ENCODE results near the gene NACC1.
A peak's percentile ranks its signal among the peaks of the same experiment; 100 is the strongest.

NACC1 gene

DNA sequence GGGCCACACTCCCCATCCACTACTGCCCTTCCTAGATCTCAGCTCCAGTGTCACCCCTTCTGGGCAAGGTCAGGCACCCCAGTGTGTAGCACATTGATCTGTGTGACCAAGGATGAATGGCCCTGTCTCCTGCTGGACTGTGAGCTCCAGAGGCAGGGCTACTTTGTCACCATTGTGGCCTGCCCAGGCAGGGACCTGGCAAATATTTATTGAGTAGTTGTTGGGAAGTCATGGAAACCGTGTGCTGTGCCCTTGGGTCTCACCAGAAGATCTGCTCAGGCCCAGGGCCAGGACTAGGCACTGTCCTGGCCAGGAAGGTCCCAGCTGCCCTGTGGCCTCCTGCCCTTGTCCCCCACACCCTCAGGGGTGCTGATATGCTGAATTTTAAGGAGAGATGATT is 10.5 kb downstream of the NACC1 start:
- no peak overlapping the region for H3K4me3 Mint-ChIP-seq
- H3K27me3 Mint-ChIP-seq: no peaks in the 10 kb centered on the region
- no peak overlapping the region for H3K27ac Mint-ChIP-seq
- H3K9me3 Mint-ChIP-seq: no peaks in the 10 kb centered on the region
- H3K36me3 Mint-ChIP-seq (ENCODE audit: low read depth): peaks cover 62% of the 10 kb centered on the region
- peaks cover 44% of the 10 kb centered on the region for H3K4me1 Mint-ChIP-seq (ENCODE audit: low read depth)
- intact Hi-C loops (cut with micrococcal nuclease): no loop called here

DNA sequence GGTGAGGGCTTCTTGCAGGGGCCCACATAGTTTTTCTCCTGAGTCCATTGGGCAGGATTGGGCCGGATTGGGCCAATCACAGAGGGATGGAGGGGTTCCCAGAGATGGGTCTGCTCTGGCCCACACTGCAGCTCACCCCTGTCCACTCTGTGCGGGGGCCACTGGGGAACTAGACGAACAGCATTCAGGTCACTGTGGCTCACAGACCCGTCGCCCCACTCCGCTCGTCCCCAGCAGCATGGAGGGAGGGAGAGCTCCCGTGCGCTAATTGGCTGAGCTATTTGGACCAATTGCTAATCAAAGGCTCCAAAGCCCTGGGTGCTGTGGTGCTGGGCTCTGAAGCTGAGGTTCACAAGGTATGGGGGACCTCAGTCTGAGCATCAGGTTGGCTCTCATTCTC is 11.3 kb downstream of the NACC1 start:
- Mint-ChIP-seq H3K27me3 (no peaks in the 10 kb centered on the region), H3K4me3 (no peak overlapping the region), H3K4me1 (ENCODE audit: low read depth) (peaks cover 40% of the 10 kb centered on the region), H3K27ac (no peak overlapping the region), H3K9me3 (no peaks in the 10 kb centered on the region), H3K36me3 (ENCODE audit: low read depth) (peaks cover 61% of the 10 kb centered on the region)
- intact Hi-C loops (cut with micrococcal nuclease): no loop called here

DNA sequence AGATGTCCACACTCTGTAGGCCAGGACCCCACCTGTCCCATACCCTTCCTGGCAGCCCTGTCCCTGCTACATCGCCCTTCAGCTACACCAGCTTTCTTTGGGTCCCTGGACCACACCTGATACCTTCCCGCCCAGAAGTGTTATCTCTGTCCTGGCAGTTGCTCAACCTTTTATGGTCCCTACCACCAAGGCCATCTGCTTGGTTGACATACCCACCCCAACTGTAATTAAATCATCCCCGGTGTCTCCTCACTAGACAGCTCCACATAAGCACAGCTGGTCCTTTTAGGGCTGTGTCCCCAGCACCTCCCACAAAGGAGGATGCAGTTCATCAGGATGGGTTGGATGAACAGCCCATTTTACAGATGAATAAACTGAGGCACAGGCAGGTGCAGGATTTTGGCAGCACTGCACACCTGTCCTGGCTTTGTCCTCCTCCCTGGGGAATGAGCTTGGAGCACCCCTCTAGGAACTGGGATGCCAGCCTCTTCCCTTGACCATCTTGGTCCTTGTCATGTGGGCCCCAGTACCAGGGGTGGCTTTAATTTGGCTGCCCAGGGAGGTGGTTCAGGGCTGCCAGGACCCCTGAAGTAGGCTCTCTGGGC is 12.9 kb downstream of the NACC1 start:
- Mint-ChIP-seq H3K27ac (peak overlapping the region; percentile 25), H3K4me3 (no peak overlapping the region), H3K27me3 (no peaks in the 10 kb centered on the region), H3K36me3 (ENCODE audit: low read depth) (peaks cover 61% of the 10 kb centered on the region), H3K4me1 (ENCODE audit: low read depth) (peaks cover 40% of the 10 kb centered on the region), H3K9me3 (no peaks in the 10 kb centered on the region)
- intact Hi-C loops (cut with micrococcal nuclease): no loop called here

DNA sequence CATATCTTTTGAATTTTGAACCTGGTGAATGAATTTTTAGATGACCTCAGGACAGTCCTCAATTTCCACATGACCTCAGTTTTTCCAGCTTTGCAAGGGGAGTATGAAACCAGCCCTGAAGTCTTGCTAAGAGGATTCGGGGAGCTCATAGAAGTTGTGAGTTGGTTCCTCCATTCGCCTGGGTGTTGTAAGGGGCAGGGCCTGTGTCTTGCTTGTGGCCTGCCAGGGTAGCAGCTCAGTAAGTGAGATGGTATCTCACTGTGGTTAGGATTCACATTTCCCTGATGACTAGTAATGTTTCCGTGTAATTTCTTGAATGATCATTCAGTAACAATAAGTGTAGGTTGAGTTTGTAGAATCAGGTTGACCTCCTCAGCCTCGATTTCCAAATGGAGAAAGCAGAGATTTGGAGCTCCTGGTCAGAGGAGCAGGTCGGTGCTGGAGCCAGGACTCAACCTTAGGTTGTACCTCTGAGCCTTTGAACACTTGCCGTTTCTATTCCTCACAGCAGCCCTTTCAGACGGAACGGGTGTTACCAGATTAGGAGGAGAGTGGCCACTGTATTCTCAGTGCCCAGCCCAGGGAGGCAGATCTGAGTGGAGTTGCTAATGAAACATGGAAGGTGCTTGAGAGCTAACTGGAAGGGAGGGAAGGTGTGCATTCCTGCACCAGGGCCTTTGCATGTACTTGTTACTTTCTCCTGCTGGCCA is 14.6 kb downstream of the NACC1 start:
- peaks cover 67% of the 10 kb centered on the region for H3K36me3 Mint-ChIP-seq (ENCODE audit: low read depth)
- H3K4me1 Mint-ChIP-seq (ENCODE audit: low read depth): peaks cover 39% of the 10 kb centered on the region
- H3K9me3 Mint-ChIP-seq: no peaks in the 10 kb centered on the region
- no peak overlapping the region for H3K27ac Mint-ChIP-seq
- intact Hi-C loops (cut with micrococcal nuclease): no loop called here
- H3K27me3 Mint-ChIP-seq: no peaks in the 10 kb centered on the region
- H3K4me3 Mint-ChIP-seq: no peak overlapping the region

DNA sequence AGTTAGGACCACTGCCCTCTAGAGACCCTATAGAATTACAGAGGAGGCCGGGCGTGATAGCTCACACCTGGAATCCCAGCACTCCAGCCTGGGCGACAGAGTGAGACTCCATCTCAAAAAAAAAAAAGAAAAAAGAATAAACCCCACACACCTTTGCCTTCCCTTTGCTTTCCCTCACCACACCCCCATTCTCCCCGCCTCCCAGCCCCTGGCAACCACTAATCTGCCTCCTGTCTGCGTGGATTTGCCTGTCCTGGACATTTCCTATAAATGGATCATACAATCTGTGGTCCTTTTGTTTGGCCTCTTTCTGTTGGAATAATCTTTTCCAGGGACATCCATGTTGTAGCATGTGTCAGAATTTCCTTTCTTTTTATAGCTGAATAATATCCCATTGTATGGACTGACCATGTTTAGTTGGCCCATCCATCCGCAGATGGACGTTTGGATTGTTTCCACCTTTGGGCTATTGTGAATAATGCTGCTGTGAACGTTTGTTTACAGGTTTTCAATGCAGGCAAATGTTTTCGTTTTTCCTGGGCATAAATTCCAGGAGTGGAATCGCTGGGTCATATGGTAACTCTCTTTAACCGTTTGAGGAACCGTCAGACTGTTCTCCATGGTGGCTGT is 15.3 kb downstream of the NACC1 start:
- Mint-ChIP-seq H3K27ac (no peak overlapping the region), H3K36me3 (ENCODE audit: low read depth) (peaks cover 74% of the 10 kb centered on the region), H3K4me1 (ENCODE audit: low read depth) (peaks cover 33% of the 10 kb centered on the region), H3K27me3 (no peaks in the 10 kb centered on the region), H3K9me3 (no peaks in the 10 kb centered on the region), H3K4me3 (no peak overlapping the region)
- intact Hi-C loops (cut with micrococcal nuclease): no loop called here

DNA sequence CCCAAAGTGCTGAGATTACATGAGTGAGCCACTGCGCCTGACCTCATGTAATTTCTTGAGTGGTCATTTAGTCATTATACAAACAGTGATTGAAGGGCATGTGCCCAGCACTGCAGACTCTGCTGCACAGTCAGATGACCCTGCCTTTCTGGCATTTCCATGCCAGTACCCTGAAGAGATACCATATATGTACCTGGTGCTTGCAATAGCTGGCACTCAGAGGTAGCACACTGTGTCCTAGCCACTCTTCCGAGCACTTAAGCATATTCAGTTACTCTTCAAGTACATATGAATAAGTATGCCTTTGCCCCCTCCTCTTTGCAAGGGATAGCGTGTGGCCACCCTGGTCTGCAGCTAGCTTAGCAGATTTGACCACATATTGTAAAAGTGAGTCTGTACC is 16.6 kb downstream of the NACC1 start:
- Mint-ChIP-seq H3K4me3 (no peak overlapping the region), H3K9me3 (no peaks in the 10 kb centered on the region), H3K36me3 (ENCODE audit: low read depth) (peaks cover 83% of the 10 kb centered on the region), H3K27me3 (no peaks in the 10 kb centered on the region), H3K27ac (no peak overlapping the region), H3K4me1 (ENCODE audit: low read depth) (peaks cover 34% of the 10 kb centered on the region)
- intact Hi-C loops (cut with micrococcal nuclease): no loop called here

DNA sequence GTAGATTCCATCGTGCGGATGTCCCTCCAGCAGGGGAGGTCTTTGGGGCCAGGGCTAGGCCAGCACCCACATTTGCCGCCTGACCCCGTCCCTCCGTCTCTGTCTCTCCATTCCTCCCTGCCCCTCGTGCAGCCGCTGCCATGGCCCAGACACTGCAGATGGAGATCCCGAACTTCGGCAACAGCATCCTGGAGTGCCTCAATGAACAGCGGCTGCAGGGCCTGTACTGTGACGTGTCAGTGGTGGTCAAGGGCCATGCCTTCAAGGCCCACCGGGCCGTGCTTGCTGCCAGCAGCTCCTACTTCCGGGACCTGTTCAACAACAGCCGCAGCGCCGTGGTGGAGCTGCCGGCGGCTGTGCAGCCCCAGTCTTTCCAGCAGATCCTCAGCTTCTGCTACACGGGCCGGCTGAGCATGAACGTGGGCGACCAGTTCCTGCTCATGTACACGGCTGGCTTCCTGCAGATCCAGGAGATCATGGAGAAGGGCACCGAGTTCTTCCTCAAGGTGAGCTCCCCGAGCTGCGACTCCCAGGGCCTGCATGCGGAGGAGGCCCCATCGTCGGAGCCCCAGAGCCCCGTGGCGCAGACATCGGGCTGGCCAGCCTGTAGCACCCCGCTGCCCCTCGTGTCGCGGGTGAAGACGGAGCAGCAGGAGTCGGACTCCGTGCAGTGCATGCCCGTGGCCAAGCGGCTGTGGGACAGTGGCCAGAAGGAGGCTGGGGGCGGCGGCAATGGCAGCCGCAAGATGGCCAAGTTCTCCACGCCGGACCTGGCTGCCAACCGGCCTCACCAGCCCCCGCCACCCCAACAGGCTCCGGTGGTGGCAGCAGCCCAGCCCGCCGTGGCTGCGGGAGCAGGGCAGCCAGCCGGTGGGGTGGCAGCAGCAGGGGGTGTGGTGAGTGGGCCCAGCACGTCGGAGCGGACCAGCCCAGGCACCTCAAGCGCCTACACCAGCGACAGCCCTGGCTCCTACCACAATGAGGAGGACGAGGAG is 17.3 kb downstream of the NACC1 start:
- no peak overlapping the region for H3K4me3 Mint-ChIP-seq
- H3K9me3 Mint-ChIP-seq: no peaks in the 10 kb centered on the region
- intact Hi-C loops (cut with micrococcal nuclease): no loop called here
- H3K4me1 Mint-ChIP-seq (ENCODE audit: low read depth): peaks cover 39% of the 10 kb centered on the region
- peaks cover 88% of the 10 kb centered on the region for H3K36me3 Mint-ChIP-seq (ENCODE audit: low read depth)
- no peaks in the 10 kb centered on the region for H3K27me3 Mint-ChIP-seq
- no peak overlapping the region for H3K27ac Mint-ChIP-seq

DNA sequence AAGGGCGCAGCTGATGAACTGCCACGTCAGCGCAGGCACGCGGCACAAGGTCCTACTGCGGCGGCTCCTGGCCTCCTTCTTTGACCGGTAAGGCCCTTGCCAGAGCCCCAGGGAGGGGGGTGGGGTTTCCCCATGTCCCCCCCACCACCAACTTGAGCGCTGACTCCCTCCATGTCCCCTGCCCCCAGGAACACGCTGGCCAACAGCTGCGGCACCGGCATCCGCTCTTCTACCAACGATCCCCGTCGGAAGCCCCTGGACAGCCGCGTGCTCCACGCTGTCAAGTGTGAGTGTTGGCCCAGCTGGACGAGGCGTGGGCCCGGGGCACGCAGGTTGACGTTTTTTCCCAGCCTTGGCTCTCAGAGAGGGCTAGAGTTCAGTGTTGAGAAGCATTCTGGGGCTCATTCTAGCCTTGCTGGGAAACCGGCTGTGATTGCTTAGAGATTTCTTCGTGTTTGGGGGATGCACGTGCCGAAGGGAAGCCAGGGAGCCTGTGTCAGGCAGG is 19.3 kb downstream of the NACC1 start:
- intact Hi-C loops (cut with micrococcal nuclease): no loop called here
- no peak overlapping the region for H3K4me3 Mint-ChIP-seq
- no peak overlapping the region for H3K27ac Mint-ChIP-seq
- peaks cover 94% of the 10 kb centered on the region for H3K36me3 Mint-ChIP-seq (ENCODE audit: low read depth)
- peaks cover 26% of the 10 kb centered on the region for H3K4me1 Mint-ChIP-seq (ENCODE audit: low read depth)
- H3K27me3 Mint-ChIP-seq: no peaks in the 10 kb centered on the region
- H3K9me3 Mint-ChIP-seq: no peaks in the 10 kb centered on the region

DNA sequence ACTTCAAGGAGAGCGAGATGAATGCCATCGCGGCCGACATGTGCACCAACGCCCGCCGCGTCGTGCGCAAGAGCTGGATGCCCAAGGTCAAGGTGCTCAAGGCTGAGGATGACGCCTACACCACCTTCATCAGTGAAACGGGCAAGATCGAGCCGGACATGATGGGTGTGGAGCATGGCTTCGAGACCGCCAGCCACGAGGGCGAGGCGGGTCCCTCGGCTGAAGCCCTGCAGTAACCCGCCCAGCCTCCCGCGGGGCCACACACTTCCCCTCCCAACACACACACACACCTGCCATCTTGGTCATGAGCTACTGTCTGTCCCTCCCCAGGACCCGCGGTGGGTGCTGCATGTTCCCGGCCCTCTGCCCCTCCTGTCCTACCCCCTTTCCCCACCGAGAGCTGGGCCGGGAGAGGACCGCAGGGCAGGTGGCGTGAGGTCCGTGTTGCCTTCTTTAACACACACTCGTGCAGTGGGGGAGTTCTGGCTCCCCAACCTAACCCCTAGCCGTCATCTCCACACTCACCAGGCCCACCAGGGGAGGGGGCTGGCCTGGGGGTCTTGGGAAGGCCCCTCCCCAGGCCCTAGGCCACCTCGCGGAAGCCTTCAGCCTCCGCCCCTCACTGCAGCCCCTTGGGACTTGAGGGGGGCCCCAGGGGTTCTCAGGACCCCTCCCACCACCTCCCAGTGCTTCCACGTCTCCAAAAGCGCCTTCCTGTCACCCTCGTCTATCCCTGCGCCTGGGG is 20.3 kb downstream of the NACC1 start:
- Mint-ChIP-seq H3K4me1 (ENCODE audit: low read depth) (peaks cover 16% of the 10 kb centered on the region), H3K27ac (no peak overlapping the region), H3K4me3 (no peak overlapping the region), H3K27me3 (no peaks in the 10 kb centered on the region), H3K9me3 (no peaks in the 10 kb centered on the region), H3K36me3 (ENCODE audit: low read depth) (peaks cover 89% of the 10 kb centered on the region)
- intact Hi-C loops (cut with micrococcal nuclease): no loop called here

DNA sequence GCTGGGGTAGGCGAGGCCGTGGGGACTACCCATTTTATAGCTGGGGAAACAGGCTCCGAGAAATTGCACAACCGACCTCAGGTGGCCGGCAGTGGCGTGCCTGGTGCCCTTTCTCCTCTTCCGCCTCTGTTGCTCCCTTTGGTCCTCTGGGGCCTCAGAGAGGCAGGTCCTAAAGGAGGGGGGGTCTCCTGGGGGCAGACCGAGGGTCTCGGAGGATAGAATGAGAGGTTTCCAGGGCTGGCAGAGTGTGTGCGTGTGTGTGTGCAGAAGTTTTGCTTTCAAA is 20.8 kb downstream of the NACC1 start:
- peaks cover 18% of the 10 kb centered on the region for H3K4me1 Mint-ChIP-seq (ENCODE audit: low read depth)
- peaks cover 90% of the 10 kb centered on the region for H3K36me3 Mint-ChIP-seq (ENCODE audit: low read depth)
- no peak overlapping the region for H3K27ac Mint-ChIP-seq
- H3K9me3 Mint-ChIP-seq: no peaks in the 10 kb centered on the region
- intact Hi-C loops (cut with micrococcal nuclease): no loop called here
- no peaks in the 10 kb centered on the region for H3K27me3 Mint-ChIP-seq
- H3K4me3 Mint-ChIP-seq: no peak overlapping the region

DNA sequence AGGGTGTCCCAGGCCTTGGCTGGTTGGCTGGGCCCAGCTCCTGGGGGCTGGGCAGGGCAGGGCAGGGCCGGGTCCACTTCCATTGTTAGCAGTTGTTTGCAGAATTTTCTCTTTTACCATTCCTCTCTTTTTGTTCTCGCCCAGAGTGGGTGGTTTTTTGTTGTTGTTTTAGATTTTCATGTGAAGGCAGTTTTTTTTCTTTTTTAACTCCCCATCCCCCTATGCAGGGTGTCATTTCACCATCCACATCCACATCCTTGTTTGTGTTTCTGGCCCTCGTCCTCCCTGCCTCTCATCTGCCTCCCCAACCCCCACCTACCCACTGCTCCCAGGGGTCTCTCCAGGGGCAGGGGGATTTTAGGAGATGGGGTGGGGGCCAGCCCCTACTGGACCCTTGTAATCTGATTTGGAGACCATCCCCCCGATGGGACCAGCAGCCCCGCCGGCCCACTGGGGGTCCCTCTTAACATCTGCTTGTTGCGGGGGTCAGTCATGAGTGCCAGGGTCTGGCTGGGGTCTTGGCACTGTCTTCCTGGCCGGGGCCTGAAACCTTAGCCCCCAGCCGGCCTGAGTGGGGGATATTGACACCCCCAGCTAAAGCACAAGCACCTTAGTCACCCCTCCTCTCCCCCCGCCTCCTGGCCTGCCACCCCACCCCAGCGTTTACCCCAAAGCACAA is 21.7 kb downstream of the NACC1 start:
- intact Hi-C loops (cut with micrococcal nuclease): no loop called here

DNA sequence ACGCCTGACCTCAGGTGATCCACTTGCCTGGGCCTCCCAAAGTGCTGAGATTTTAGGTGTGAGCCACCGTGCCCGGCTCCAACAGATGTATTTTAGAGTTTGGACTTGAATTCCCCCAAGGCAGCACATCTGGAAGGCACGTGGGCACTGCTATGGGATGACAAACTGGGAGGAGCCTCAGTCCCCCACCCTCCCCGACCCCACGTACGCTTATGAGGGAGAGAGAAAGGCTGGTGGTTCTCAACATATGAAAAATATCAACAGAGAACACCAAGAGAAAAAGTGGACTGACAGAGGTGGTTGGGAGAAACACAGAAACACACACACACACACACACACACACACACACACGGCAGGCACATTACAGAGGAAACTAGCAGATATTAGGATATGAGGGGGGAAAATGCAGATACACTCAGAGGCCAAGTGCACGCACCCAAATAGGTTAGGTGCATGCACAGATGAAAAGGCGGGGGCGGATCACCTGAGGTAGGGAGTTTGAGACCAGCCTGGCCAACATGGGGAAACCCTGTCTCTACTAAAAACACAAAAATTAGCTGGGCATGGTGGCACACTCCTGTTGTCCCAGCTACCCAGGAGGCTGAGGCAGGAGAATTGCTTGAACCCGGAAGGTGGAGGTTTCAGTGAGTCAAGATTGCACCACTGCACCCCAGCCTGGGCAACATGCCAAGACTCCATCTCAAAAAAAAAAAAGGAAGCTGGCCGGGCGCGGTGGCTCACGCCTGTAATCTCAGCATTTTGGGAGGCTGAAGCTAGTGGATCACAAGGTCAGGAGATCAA is 28.9 kb downstream of the NACC1 start:
- Mint-ChIP-seq H3K36me3 (ENCODE audit: low read depth) (peaks cover 71% of the 10 kb centered on the region), H3K4me1 (ENCODE audit: low read depth) (peaks cover 51% of the 10 kb centered on the region), H3K9me3 (no peaks in the 10 kb centered on the region), H3K27ac (peak overlapping the region; percentile 99), H3K27me3 (no peaks in the 10 kb centered on the region), H3K4me3 (peak overlapping the region; percentile 44)
- intact Hi-C loops (cut with micrococcal nuclease): no loop called here

More for the DNA sequence above, 21.7 kb downstream of the NACC1 start:
- peaks cover 27% of the 10 kb centered on the region for H3K4me1 Mint-ChIP-seq (ENCODE audit: low read depth)
- peak overlapping the region; percentile 60 for H3K27ac Mint-ChIP-seq
- no peaks in the 10 kb centered on the region for H3K9me3 Mint-ChIP-seq
- peaks cover 92% of the 10 kb centered on the region for H3K36me3 Mint-ChIP-seq (ENCODE audit: low read depth)
- no peak overlapping the region for H3K4me3 Mint-ChIP-seq
- H3K27me3 Mint-ChIP-seq: no peaks in the 10 kb centered on the region
